Neural cell (in vitro differentiated cells): ENCODE data around the gene ERCC2.

ENCODE experiments used
- EP300 ChIP-seq: fragments of 450-650 bp; conservative IDR thresholded peaks from 2 replicates; pipeline ENCODE4 v1.6.1; 2014; ENCODE audit warnings: antibody characterized with exemption, mild to moderate bottlenecking, moderate library complexity; ENCODE audit not compliant: poor library complexity, severe bottlenecking
- TAF1 ChIP-seq: IDR thresholded peaks from 2 replicates; pipeline ENCODE4 v1.6.1; 2012; ENCODE audit warnings: low read depth
- TF ChIP-seq, protein P1 (sequence below): fragments of 450-650 bp; IDR thresholded peaks from 2 replicates; pipeline ENCODE4 v1.5.1; 2014; ENCODE audit warnings: antibody characterized with exemption, mild to moderate bottlenecking, moderate library complexity; ENCODE audit not compliant: poor library complexity, severe bottlenecking

DNA sequence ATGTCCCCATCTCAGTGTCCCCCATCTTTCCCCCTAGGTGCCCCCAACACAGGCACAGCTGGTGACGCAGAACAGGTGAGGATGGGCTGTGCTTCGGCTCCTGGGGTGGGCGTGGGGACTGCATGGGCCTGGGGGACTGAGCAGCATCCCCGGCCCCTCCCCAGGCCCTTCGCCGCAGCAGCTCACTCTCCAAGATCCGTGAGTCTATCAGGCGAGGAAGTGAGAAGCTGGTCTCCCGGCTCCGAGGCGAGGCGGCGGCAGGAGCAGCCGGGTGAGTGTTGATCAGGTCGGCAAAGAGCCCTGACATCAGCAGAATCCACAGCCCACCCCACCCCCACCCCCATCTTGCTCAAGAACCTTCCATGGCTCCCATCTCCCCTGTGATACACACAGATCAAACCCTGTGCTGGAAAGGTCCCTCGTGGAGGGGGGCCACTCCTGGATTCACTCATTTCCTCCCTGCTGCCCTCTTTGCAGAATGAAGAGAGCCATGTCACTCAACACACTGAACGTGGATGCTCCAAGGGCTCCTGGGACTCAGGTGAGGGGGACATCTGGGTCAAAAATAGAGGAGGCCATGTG, 19.8 kb downstream of the ERCC2 start:
- TF ChIP-seq, protein P1, sequence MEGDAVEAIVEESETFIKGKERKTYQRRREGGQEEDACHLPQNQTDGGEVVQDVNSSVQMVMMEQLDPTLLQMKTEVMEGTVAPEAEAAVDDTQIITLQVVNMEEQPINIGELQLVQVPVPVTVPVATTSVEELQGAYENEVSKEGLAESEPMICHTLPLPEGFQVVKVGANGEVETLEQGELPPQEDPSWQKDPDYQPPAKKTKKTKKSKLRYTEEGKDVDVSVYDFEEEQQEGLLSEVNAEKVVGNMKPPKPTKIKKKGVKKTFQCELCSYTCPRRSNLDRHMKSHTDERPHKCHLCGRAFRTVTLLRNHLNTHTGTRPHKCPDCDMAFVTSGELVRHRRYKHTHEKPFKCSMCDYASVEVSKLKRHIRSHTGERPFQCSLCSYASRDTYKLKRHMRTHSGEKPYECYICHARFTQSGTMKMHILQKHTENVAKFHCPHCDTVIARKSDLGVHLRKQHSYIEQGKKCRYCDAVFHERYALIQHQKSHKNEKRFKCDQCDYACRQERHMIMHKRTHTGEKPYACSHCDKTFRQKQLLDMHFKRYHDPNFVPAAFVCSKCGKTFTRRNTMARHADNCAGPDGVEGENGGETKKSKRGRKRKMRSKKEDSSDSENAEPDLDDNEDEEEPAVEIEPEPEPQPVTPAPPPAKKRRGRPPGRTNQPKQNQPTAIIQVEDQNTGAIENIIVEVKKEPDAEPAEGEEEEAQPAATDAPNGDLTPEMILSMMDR: no peak
- TF ChIP-seq EP300 (no peak), TAF1 (no peak)
